Stimulated activated CD8-positive, alpha-beta memory T cell treated with anti-CD3 and anti-CD28 coated beads, Interleukin-4, amount 100 ng/mL, for 1 hour (primary cell): ENCODE measurements around the gene CACNA2D3.

Experiments used
- DNase-seq, 2 donors: peaks; one replicate each; pipeline ENCODE4 v3.0.0-alpha.2; 2020; ENCODE audit warnings: low read depth in 2 of 2, low spot score in 1 of 2

CACNA2D3 gene

GRCh38 chr3:54168451-54168850 lies 46.1 kb downstream of the CACNA2D3 start:
- DNase-seq, result no peak

DNA sequence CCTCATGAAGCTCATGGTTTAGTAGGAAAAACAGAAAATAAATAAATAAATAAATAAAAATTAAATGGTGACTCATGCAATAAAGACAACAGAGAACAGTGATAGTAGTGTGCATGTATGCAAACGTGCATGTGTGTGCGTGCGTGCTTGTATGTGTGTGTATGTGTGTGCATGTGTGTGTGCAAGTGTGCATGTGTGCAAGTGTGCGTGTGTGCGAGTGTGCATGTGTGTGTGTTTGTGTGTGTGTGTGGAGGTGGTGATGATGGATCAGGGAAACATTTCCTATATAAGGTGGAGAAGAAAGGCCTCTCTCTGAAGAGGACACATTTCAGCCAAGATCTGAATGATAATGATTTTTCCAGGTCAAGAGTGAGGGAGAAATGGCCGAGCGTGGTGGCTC lies 47.2 kb downstream of the CACNA2D3 start:
- no peak for DNase-seq

- DNase-seq, result no peak
These were observed 49.2 kb downstream of the CACNA2D3 start for GRCh38 chr3:54171509-54171908.

DNA sequence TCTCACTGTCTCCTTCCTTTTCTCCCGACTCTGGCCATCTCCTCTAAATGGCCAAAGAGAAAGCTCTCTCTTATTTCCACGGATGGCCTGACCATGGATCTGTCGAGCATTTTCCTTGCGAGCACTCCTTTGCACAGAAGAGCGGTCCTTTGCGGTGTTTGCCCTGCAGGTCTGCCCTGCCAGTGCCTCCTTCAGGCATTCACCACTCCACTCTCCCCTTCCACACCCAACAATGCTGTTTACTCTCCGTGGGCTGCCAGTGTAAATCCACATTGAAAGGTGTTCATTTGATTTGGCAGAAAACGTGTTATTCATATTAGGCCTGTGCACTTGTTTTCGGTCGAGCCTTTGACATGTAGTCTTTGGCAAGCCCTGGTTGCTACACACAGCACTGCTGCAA lies 49.6 kb downstream of the CACNA2D3 start:
- no peak for DNase-seq

- no peak for DNase-seq
These were observed 51.0 kb downstream of the CACNA2D3 start for GRCh38 chr3:54173371-54173770.

GRCh38 chr3:54176106-54176505 lies 53.8 kb downstream of the CACNA2D3 start:
- no peak for DNase-seq

DNA sequence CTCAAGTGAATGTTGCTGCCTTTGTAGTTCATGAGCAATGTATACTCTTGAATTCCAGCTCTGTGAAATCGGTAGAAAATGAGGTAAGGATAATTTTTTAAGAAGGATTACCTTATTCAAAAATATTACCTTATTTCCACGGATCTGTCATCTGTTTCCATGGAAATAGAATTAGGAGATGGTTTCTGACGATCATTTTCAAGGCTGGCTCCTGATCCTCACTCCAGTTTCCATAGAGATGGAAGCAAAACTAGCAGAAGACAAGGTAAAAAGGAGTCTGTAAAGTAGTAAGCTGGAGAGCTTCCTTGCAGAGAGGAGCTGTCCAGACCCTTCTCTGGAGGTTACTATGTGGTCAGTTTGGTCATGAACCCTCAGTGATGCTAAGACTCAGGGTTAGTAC lies 55.5 kb downstream of the CACNA2D3 start:
- no peak for DNase-seq

- DNase-seq, result no peak
These were observed 56.0 kb downstream of the CACNA2D3 start for GRCh38 chr3:54178376-54178775.

DNA sequence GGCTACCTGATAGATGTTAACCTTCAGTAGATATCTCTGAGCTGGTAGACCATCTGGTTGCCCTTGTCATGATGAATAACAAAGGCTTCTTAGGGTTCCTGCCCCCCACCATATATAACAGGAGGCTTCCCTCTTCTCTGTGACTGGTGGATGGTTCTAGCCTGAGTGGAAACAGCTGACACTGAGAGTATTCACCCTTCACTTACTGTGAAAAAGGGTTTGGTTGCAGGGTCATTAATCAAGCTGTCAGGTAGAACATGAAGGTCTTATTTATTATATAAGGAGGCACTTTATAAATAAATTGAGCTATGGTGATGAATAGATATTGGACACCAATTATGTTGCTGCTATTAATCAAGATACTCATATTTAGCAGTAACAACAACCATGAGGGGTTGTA lies 58.6 kb downstream of the CACNA2D3 start:
- no peak for DNase-seq

- DNase-seq, result no peak
These were observed 59.9 kb downstream of the CACNA2D3 start for GRCh38 chr3:54182242-54182641.

DNA sequence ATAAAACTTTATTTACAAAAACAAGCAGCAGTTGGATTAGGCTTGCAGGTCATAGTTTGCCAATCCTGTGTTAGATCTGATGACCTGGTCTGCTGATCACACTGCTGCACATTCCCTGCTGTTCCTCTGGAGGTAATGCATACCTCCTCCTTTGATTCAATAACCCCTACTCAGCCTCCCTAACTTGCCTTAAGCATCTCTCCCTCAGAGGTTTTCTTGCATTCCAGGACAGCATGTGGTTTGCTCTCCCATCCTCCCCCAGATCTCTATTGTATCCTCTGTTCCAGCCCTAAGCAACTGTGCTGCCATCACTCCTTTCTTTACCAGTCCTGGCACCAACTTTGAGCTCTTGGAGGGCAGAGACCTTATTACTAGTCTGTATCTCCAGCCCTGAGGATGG lies 63.4 kb downstream of the CACNA2D3 start:
- DNase-seq, result no peak

DNA sequence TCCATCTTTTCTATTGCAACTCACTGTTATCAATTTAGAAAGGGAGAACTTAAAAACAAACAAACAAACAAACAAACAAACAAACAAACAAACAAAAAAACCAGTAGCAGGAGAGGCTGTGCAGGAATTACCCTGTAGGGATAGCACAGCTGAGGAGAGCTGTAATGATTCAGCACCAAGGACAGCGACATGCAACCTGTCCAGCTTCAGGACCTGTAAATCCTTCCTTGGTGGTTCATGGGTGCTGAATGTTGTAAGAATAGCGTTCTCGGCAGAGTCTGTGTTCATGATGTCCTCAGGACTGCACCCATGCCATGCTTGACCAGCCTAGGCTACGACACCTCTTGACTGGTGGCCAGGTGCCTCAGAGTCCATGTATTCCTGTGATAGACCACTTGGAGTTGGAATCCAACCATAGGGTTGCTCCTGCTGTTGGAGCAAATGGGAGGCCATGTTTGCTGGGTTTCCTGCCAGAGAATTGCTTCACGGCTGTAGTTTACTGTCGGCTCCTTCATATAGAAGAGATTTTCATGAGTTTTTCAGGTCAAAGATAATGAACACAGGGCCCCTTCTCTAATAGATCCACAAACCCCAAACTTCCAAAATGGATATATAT lies 65.9 kb downstream of the CACNA2D3 start:
- no peak for DNase-seq

- no peak for DNase-seq
These were observed 68.9 kb downstream of the CACNA2D3 start for GRCh38 chr3:54191220-54191619.

GRCh38 chr3:54192026-54192425 lies 69.7 kb downstream of the CACNA2D3 start:
- DNase-seq, result no peak

DNA sequence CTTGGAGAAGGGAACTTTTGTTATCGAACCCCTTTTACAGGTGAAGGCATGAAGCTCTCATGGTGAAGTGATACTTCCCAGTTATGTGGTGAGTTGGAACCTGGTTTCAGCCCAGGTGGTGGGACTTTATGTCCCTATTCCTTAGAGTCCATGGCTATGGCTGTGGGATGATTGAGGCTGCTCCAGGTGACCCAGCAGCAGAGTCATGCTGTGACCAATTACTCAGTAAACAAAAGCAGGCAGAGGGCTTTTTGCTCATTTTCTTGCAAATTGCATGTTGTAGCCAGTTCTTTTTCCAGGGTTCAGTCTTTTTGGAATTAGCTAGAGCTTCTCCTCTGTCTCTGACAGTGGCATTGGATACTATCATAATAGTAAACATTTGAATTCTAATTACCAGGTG lies 70.7 kb downstream of the CACNA2D3 start:
- no peak for DNase-seq

GRCh38 chr3:54196360-54196991 lies 74.1 kb downstream of the CACNA2D3 start:
- DNase-seq, result no peak

DNA sequence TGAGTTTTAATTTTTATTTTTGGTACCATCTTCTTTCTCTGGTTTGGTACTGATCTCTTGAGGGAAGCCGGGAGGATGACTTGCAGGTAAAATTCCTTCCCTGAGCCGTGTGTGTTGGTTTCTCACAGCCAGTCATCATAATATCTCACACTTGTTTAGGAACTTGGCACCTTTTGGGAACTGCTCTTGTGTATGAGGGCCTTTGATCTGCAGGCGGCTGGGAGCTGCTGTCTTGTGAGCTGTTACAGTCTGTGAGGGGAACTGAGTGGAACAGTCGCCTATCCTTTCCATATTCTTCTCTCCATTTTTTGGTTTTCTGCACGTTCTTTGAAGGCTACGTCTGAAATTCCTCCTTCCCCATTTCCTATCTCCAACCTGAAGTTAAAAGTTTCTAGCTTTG lies 75.2 kb downstream of the CACNA2D3 start:
- DNase-seq, result no peak

DNA sequence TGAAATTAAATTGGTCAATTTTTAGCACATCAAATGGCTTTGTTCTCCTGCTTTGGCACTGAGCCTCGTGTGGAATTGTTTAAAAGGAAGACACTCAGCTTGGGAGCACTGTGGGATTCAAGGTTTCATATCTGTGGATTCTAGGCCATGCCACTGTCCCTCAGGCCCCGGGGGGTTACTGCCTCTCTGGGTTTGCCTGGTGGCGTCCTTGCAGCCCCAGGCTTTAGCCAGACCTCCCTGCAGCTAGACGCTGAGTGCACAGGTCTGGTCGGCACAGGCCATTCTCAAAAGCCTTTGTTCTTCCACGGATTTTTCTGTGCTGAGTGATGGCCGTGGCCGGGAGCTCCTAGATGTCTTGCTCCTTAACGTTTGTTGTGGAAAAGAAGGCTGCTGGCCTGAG lies 76.2 kb downstream of the CACNA2D3 start:
- no peak for DNase-seq

DNA sequence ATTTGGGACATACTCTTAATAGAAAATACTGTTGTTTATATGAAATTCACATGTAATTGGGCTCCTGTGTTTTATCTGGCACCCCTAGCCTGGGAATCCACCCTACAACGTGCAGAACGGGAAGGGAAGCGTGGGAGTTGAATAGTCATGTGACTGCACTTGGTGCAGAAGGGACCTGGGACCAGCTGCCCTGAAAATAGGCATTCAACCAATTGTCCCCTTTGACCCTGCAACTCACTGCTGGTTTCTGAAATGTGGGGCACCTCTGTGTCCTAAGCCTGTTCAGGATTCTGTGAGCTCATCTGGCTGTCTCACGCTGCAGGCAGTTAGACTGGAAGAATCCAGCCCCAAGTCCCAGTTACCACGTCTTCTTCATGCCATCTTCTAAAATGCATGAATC lies 79.7 kb downstream of the CACNA2D3 start:
- DNase-seq, result no peak

DNA sequence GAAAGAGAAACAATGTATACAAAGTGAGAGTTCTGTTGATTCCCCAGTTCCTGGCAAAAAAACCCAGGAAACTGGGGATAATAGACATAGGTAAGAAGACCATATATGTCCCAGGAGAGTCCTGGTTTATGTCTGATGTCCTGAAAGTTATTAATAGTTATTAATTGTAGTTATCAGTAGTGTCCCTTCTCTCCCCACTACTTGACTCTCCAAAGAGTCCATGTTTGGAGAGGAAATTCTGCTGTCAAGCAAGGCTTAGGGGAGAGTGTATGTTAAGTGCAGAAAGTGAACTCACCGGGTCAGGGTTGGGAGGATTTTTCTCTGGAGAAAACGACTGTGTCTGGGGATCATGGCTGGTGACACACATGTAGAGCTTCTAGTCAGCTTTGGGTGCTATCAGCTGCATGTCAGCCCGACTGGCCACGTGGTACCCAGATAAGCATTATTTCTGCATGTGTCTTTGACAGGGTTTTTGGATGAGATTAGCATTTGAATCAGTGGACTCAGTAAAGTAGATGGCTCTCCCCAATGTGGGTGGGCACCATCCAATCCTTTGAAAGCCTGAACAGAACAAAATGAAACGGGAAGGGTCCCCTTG lies 80.4 kb downstream of the CACNA2D3 start:
- no peak for DNase-seq

- no peak for DNase-seq
These were observed 84.5 kb downstream of the CACNA2D3 start for GRCh38 chr3:54206874-54207273.

- no peak for DNase-seq
These were observed 88.7 kb downstream of the CACNA2D3 start for GRCh38 chr3:54211097-54211496.

DNA sequence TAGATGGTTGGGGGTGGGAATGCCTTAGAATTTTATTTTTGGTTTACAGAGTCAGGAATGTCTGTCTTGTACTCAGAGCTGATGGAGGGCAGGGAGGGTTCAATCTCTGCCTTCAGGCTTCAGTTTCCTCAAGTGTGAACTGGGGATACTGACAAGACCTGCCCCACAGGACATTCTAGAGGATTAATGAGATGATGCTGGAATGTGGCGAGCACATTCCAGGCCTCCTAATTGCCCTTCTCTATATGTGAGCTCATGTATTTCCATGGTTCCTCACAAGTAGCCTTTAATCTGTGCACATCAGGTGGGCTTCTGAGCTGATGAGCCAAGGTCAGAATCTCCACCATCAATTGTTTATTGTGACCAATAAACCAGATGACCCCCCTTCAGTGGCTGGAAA lies 90.4 kb downstream of the CACNA2D3 start:
- DNase-seq, result no peak
